HG02610 (cell line): ENCODE results near the gene PMEL.
"Not testable (repeated sequence)": the region's sequence is repeated elsewhere in the genome, so short reads cannot be mapped to it uniquely, and the experiment has no call there.

Source experiments
- ATAC-seq: cut with Tn5 transposase; IDR thresholded peaks from one replicate; pipeline ENCODE4 v1.9.1; 2021; ENCODE audit warnings: mild to moderate bottlenecking, moderate library complexity; ENCODE audit not compliant: unreplicated experiment

PMEL gene

DNA sequence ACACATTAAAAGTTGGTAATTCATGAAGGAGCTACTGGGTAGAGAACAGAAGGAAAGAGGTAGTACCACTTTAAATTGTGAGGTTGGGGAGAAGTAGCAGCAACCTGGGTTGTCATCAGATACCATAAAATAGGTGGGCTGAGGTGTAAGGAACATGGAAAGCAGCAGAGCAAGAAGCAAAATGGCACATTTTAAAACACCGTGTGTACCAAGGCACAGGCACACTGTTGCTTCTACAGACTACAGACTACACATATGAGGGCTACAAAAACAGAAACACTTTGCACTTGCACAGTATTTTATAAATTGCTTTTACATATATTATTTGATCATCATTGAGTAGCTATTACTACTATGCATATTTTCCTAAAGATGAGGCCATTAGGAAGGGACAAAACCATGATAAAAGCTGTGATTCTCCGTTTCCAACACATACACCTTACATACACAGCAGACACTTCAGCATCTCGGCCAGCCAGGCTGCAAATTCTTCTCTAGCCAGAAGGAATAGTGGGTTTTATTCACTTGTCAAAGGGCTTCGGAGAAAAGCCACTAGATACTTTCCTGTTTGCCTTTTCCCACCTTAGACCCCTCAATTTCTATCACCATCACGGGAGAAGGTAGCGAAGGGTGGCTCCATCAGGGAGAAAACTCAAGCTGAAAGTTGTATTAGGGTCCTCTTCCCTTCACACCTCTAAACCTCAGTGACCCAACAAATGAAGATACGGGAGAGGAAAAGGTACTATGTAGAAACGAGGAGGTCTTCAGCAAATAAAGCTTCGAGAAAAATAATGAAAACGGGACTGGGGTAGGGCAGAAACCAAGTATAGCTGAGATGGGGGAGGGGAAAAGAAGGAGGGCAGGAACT is 39.7 kb downstream of the PMEL start:
- no peak for ATAC-seq

- ATAC-seq = no peak
Measured at GRCh38 chr12:55925371-55925770, 40.5 kb downstream of the PMEL start.

DNA sequence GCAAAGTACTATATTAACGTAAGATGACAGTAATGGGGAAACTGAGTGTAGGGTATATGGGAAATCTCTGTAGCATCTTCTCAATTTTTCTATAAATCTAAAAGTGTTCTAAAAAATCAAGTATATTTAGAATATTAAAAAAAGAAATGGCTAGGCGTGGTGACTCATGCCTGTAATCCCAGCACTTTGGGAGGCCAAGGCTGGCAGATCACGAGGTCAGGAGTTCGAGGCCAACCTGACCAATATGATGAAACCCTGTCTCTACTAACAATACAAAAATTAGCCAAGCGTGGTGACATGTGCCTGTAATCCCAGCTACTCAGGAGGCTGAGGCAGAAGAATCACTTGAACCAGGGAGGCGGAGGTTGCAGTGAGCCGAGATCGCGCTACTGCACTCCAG is 42.2 kb downstream of the PMEL start:
- ATAC-seq = not testable (repeated sequence)

DNA sequence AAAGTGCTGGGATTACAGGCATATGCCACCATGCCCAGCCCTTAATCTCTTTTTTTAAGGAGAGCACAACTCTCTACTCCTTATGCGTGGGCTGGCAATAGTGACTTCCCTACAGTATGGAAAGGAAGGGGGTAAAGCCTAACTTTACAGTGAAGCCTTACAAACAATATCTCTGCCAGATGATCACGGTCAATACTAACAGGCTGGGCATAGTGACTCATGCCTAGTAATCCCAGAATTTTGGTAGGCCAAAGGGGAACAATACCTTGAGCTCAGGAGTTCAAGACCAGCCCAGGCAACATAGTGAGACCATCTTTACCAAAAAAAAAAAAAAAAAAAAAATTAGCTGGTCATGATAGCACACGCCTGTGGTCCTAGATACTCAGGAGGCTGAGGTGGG is 43.7 kb downstream of the PMEL start:
- ATAC-seq = no peak

GRCh38 chr12:55919032-55919431 is 46.8 kb downstream of the PMEL start:
- ATAC-seq = not testable (repeated sequence)

DNA sequence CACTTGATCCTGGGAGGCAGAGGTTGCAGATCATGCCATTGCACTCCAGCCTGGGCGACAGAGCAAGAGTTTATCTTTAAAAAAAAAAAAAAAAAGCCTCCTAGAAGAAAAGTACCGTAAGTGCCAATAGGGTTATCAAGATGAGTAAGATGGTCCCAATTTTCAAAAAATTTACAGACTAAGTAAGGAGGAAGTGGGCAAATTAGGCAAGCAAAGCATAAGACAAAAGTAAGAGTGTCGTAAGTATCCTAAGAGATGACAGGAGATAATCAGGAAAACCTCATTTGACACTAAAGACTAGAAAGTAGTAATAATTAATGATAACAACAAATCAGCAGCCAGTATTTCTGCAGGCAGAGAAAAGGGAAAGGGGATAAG is 50.4 kb downstream of the PMEL start:
- no peak for ATAC-seq

DNA sequence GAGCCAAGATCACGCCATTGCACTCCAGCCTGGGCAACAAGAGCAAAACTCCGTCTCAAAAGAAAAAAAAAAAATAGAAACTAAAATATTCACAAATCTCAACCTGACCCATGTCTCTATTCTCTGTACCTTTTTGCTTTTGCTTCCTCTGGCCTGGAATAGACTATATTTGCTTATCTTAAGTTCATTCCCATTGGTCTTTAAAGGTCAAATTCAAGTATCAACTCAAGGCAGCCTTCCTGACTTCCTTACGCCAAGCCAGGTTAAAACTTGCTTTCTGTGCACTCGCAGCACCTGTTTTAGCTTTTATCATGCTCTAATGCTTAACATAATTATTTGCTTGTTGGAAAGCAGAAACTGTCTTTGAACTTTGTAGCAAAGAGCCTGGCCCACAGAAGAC is 52.9 kb downstream of the PMEL start:
- no peak for ATAC-seq

- ATAC-seq = no peak
Measured at GRCh38 chr12:55909513-55909884, 56.3 kb downstream of the PMEL start.

GRCh38 chr12:55908726-55909512 is 56.9 kb downstream of the PMEL start:
- no peak for ATAC-seq

DNA sequence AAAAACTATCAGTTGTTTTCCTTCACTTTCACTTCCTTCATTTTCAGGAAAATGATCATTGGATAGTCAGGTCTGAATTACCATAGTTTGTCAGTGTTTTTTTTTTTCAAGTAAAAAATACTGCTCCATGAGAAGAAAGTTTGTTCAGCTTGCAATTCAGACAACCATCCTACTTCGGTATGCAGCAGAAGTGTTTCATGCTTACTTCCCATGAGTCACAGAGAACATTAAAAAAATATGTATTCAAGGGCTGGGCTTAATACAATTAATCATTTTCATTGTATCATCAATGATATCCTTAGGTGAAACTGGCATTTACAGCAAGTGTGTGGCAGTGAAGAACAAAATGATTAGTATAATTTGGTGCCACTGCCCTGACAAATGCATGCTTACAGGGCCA is 59.8 kb downstream of the PMEL start:
- no peak for ATAC-seq
